Stimulated activated naive CD4-positive, alpha-beta T cell treated with Interleukin-2 at 50 U/mL for 16 hours (primary cell): ENCODE results near the gene TAS2R42.
A peak's percentile ranks its signal among the peaks of the same experiment; 100 is the strongest.

Experiments used
- DNase-seq: peaks from one replicate; lab custom pipeline; 2025; lab: John Stamatoyannopoulos, UW

Gene TAS2R42

GRCh38 chr12:11186837-11187236, at the start of gene TAS2R42:
TSS of gene TAS2R42 (minus strand) at chr12:11186937. CDS start at chr12:11186937, 0 bp downstream.
- no peak for DNase-seq

- no peak for DNase-seq
These were observed 46.8 kb upstream of the TAS2R42 start for GRCh38 chr12:11233532-11233931.

GRCh38 chr12:11228296-11228879, 41.7 kb upstream of the TAS2R42 start:
- DNase-seq = no peak

GRCh38 chr12:11227373-11227772, 40.6 kb upstream of the TAS2R42 start:
- no peak for DNase-seq

- DNase-seq = no peak
These were observed 22.4 kb upstream of the TAS2R42 start for GRCh38 chr12:11209113-11209512.

GRCh38 chr12:11204173-11204572, 17.4 kb upstream of the TAS2R42 start:
- DNase-seq = no peak

- DNase-seq = no peak
These were observed 16.1 kb upstream of the TAS2R42 start for GRCh38 chr12:11202811-11203210.

- no peak for DNase-seq
These were observed 3.7 kb downstream of the TAS2R42 start for GRCh38 chr12:11183011-11183410.

- DNase-seq = no peak
These were observed 4.2 kb downstream of the TAS2R42 start for GRCh38 chr12:11182529-11182928.

- DNase-seq = no peak
These were observed 8.5 kb downstream of the TAS2R42 start for GRCh38 chr12:11178250-11178649.

GRCh38 chr12:11174022-11174421, 12.7 kb downstream of the TAS2R42 start:
- no peak for DNase-seq

GRCh38 chr12:11171969-11172675, 14.6 kb downstream of the TAS2R42 start:
- no peak for DNase-seq

GRCh38 chr12:11171145-11171968, 15.4 kb downstream of the TAS2R42 start, which contains the start of gene SMIM10L1:
TSS of gene SMIM10L1 (plus strand) at chr12:11171194. CDS start at chr12:11171357, 163 bp downstream.
- DNase-seq = peak; percentile 86

GRCh38 chr12:11170810-11171144, 16.0 kb downstream of the TAS2R42 start:
- DNase-seq = no peak

- no peak for DNase-seq
These were observed 20.4 kb downstream of the TAS2R42 start for GRCh38 chr12:11166300-11166699.

- DNase-seq = no peak
These were observed 22.4 kb downstream of the TAS2R42 start for GRCh38 chr12:11164384-11164783.

GRCh38 chr12:11162502-11162901, 24.2 kb downstream of the TAS2R42 start:
- no peak for DNase-seq

- DNase-seq = no peak
These were observed 27.8 kb downstream of the TAS2R42 start for GRCh38 chr12:11158885-11159444.

GRCh38 chr12:11154400-11154925, 32.3 kb downstream of the TAS2R42 start:
- no peak for DNase-seq

- no peak for DNase-seq
These were observed 34.0 kb downstream of the TAS2R42 start for GRCh38 chr12:11152725-11153124.

GRCh38 chr12:11150832-11151231, 35.9 kb downstream of the TAS2R42 start:
- DNase-seq = no peak

- DNase-seq = no peak
These were observed 39.3 kb downstream of the TAS2R42 start for GRCh38 chr12:11147420-11147819.
